Putamen (tissue), 1 donor: Measurements from ENCODE around the gene HIVEP1.

Experiments
- DNase-seq: peaks from one replicate; pipeline ENCODE4 v3.0.0-alpha.2; 2016; ENCODE audit warnings: low spot score

HIVEP1 gene

DNA sequence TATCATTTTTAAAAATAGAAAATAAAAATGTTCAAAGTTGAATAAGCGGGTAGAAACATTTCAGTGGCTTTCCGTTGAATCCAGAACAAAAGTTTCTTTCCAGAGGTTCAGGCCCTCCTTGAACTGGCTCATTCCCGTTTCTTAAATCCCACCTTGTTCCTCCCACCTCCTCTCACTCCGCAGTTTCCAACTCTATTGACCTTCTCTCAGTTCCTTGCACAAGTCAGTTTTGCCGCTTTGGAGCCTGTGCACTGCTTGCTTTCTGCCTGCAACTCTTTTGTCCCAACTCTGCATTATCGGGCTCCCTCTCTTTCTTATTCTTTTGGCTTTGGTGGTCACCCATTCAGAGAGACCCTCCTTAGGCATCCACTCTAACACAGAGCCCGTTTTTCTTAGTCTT, 178.1 kb downstream of the HIVEP1 start:
- DNase-seq: no peak

DNA sequence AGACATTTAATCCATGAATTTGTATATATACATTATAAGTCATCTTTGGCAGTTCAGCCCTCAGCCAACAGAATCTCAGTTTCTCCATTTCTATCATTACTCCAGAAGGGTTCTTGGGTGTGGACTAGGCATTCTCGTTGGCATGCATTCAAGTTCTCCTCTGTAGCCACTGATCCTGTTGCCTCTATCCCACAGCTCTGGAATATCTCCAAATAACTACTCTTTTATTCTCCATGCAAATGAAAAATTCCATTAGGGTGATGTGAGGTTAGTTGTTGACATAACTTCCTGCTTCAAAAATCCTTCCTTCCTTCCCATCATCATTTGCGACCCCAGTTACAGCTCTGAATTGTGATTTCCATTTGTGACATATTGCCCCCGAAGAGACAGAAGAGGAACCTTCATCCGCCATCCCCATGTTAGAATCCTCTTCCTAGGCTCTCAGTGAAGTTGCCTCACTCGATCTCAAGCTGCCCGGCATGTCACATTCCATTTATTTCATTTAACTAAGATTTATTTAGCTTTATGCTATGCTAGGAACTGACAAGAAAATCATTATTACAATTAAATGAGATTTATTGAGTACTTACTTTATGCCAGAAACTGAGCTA, 184.3 kb downstream of the HIVEP1 start:
- no peak for DNase-seq

DNA sequence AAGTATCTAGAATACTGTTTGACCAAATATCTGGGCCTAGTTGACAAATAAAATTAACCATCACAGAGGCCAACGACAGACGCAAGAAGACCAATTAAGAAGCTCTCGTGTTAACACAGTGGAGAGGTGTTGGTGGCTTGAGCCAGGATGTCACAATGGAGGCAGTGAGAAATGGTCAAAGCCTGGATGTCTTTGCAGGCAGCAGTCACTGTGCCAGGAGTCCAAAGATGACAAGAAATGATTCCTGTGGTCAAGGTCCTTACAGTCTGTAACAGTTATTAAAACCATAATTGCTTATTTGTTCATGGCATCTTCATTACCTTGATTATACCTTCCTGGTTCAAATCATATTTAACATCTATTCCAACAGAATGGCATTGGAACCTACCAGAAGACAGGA, 186.7 kb downstream of the HIVEP1 start:
- no peak for DNase-seq

DNA sequence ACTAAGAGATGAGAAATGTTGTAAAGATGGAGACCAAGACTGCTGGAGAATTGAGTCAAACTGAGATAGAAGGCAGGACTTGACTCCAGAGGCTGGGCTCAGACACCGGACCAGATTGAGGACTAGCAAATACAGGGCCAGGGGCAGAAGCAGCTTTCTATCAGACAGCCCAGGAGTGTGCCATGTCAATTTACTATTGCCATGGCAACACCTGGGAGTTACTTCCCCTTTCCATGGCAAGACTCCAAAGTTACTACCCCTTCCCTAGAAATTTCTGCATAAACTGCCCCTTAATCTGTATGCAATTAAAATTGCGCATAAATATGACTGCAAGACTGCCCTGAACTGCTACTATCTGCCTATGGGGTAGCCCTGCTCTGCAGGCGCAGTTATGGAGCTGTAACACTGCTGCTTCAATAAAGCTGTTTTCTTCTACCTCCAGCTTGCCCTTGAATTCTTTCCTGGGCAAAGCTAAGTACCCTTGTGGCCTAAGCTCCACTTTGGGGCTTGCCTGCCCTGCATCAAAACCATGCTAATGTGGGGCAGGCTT, 188.0 kb downstream of the HIVEP1 start:
- no peak for DNase-seq

DNA sequence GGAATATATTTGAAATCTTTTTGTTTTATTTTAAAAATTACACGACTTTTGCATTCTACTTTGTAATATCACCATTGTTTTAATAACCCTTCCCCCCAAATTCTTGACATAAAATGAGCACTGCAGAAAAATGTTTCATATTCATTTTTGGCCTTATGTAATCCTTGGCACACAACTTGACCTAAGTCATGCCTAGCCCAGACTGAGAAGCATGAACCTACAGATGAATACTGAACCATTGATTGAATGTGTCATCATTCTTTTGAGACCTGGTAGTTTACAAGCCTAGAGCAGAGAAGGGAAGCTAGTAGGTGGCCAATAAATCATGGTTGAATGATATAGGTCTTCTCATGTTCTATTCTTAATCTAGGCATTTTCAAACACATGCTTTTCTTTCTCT, 188.6 kb downstream of the HIVEP1 start:
- DNase-seq: no peak

DNA sequence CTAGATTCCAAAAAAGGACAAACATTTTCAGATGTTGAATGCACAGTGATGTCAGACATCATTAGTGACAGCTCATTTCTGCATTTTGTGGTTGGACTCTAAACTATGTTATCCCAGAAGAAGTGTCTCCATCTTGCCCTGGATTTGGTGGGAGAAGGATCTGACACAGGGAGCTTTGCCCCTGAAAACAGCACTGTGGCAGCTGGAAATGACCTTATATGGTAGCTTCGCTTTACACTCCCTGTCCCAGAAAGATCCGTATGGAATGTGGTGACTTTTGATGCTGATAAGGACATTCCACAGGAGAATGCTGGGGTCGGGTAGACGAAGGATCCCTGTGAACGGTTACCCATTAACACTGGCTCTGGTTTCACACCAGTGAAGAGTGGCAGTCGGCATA, 190.9 kb downstream of the HIVEP1 start:
- DNase-seq: no peak

DNA sequence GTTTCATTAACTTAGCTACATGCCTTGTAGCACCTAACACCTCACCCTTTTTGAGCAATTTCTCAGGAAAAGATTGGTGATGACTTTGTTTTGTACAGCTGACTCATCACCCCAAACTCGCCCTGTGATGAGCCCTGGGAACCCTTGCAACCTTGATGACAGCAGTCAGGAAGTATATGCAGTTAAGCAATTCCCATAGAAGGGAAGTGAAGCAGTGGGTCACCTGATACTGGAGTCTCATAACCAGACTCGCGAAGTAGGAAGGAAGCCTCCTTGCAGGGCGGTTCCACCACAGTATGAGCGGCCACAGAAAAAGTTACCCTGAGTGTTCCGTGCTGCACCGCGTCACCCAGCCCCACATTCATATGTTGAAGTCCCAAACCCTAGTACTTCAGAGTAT, 196.1 kb downstream of the HIVEP1 start:
- no peak for DNase-seq

DNA sequence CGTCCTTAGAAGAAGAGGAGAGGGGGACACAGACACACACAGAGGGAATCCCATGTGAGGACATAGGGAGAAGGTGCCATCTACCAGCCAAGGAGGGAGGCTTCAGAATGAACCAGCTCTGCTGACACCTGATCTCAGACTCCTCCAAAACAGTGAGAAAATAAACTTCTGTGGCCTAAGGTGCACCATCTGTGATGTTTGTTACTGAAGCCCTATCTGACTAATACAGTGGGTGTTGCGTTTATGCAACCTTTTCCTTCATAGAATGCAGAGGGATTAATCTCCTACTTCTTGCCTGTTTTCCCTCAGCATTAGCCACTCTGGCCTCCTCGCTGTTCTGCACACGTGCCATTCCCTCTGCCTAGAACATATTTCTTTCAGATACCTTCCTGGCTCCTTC, 196.6 kb downstream of the HIVEP1 start:
- DNase-seq: no peak
